HG02763 (cell line): ENCODE results near the gene SWAP70.
"Not testable (repeated sequence)": the region's sequence is repeated elsewhere in the genome, so short reads cannot be mapped to it uniquely, and the experiment has no call there.

Experiments
- ATAC-seq: cut with Tn5 transposase; IDR thresholded peaks from one replicate; pipeline ENCODE4 v1.9.1; 2021; ENCODE audit warnings: mild to moderate bottlenecking, moderate library complexity; ENCODE audit not compliant: unreplicated experiment

Gene SWAP70

GRCh38 chr11:9719566-9720289 is 55.9 kb downstream of the SWAP70 start:
- ATAC-seq = no peak

- no peak for ATAC-seq
Observed at GRCh38 chr11:9720290-9720630, 56.4 kb downstream of the SWAP70 start.

- no peak for ATAC-seq
Observed at GRCh38 chr11:9722023-9722422, 58.1 kb downstream of the SWAP70 start.

GRCh38 chr11:9722893-9723292 is 59.0 kb downstream of the SWAP70 start:
- no peak for ATAC-seq

GRCh38 chr11:9726321-9727022 is 62.6 kb downstream of the SWAP70 start:
- ATAC-seq = peak; percentile 60

GRCh38 chr11:9728058-9728457 is 64.2 kb downstream of the SWAP70 start:
- ATAC-seq = no peak

- ATAC-seq = no peak
Observed at GRCh38 chr11:9731256-9731655, 67.4 kb downstream of the SWAP70 start.

- no peak for ATAC-seq
Observed at GRCh38 chr11:9732453-9732852, 68.6 kb downstream of the SWAP70 start.

- no peak for ATAC-seq
Observed at GRCh38 chr11:9733212-9733611, 69.3 kb downstream of the SWAP70 start.

GRCh38 chr11:9735236-9735635 is 71.4 kb downstream of the SWAP70 start:
- no peak for ATAC-seq

GRCh38 chr11:9735919-9736318 is 72.0 kb downstream of the SWAP70 start:
- no peak for ATAC-seq

GRCh38 chr11:9736365-9736764 is 72.5 kb downstream of the SWAP70 start:
- ATAC-seq = no peak

GRCh38 chr11:9738116-9738515 is 74.2 kb downstream of the SWAP70 start:
- ATAC-seq = no peak

- no peak for ATAC-seq
Observed at GRCh38 chr11:9738707-9739106, 74.8 kb downstream of the SWAP70 start.

GRCh38 chr11:9739123-9739900 is 75.4 kb downstream of the SWAP70 start:
- ATAC-seq = peak; percentile 44

- ATAC-seq = no peak
Observed at GRCh38 chr11:9740202-9740883, 76.5 kb downstream of the SWAP70 start.

GRCh38 chr11:9741260-9741659 is 77.4 kb downstream of the SWAP70 start:
- no peak for ATAC-seq

- ATAC-seq = not testable (repeated sequence)
Observed at GRCh38 chr11:9743512-9743911, 79.6 kb downstream of the SWAP70 start.

- no peak for ATAC-seq
Observed at GRCh38 chr11:9745411-9746211, 81.7 kb downstream of the SWAP70 start.

GRCh38 chr11:9747229-9747628 is 83.4 kb downstream of the SWAP70 start:
- ATAC-seq = no peak
